ENCODE results near the gene PARD3. TPM values are rescaled to one million over a fixed set of nuclear protein-coding genes. Genes with fewer than 3 reads are reported as not detected.
A peak's percentile ranks its signal among the peaks of the same experiment; 100 is the strongest.
"Not testable (repeated sequence)": the region's sequence is repeated elsewhere in the genome, so short reads cannot be mapped to it uniquely, and the experiment has no call there.

PARD3 gene
- total RNA-seq, 2 donors from 2014 or later, result 23.1 to 29.7 TPM

DNA sequence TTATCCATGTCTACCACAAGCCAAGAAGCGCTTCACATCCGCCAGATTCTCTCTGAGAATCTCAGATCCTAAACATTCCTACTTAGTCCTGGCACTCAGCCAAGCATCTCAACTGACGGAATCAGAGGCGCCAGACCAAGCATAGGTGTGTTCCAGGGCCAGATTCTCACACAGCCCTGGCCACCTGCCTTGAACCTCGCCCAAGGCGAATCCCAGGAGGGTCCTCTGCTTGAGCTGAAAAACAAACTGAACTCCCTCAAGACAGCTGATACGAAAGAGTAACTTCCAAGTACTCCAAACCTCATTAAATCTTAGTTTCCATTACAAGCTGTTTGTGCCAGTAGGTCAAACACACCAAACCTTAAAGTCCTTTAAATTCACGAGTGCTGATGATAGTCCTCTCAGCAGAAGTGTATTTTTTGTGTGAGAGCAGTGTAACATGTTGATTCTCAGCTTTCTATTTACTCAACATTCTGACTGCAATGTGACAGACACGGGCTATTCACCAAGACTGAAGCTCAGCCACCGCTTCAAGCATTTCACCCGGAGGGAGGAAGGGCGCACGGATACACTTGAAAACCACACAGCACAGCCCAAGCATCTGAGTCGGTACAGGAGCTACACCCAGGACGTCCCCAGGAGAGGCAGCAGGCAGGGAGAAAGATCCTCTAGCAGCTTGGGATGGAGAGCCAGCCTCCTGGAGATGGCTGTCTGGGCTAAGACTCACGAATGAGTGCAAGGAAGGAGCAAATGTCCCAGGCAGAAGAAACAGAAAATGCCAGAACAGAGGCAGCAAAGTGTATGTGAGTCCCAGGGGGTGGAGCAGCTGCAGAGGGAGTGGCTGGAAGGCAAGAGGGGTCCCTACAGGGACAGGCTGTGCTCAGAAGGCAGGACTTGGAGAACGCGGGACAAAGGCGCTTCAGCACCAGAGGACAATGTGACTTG, 6.0 kb downstream of the PARD3 start:
- ATAC-seq (peak; percentile 25 to 34), DNase-seq (peak; percentile 29)
- intact Hi-C loops (cut with DNase I), result no loop called here

DNA sequence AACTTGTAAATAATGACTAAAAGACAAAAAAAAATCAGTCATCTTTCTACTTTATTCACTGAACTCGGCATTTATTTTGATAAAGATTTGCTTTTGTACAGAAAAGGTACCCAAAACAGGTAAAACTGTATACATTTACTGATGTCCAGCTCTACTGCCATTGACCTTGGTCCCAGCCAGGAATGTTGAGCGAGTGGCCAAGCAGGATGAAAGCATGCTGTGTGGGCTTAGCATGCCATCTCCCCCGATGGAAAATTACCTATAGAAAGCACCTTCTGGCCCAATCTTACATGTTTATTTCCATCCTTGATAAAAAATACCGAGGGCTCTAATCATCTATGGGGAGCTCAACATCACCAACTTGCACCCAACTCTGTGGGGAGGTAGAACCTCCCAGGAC, 6.8 kb downstream of the PARD3 start:
- DNase-seq, result no peak
- ATAC-seq, result no peak
- intact Hi-C loops (cut with DNase I), result no loop called here

DNA sequence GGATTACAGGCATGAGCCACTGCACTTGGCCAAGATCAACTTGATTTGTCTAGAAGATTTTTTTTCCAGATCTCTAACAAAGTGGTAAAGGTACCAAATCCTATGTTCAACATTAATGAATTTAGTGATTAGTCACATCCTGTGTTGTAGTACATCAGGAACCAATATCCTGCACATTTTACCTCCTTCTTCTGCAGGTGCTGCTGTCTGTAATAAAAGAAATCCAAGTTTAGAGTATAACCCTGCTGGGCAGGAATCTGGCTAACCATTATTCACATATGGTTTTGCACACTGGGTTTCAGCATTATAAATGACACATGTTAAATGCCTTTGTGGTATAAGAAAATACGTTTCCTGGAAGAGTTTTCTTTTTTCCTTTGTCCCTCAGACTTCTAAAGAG, 10.8 kb downstream of the PARD3 start:
- intact Hi-C loops (cut with DNase I), result no loop called here
- no peak for DNase-seq
- no peak for ATAC-seq

DNA sequence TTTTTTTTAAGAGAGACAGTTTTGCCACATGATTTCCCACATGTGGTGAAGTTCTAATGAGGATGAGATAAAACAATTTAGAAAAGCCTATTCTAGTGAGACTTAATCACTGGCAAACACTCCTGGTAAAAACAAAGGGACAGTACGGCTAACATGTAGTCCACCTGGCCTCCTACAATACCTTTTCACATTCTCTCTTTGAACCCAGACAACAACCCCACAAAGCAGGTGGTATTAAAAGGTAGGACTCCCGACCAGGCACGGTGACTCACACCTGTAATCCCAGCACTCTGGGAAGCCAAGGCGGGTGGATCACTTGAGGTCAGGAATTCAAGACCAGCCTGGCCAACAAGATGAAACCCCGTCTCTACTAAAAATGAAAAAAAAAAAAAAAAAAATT, 12.4 kb downstream of the PARD3 start:
- no peak for ATAC-seq
- intact Hi-C loops (cut with DNase I), result no loop called here

DNA sequence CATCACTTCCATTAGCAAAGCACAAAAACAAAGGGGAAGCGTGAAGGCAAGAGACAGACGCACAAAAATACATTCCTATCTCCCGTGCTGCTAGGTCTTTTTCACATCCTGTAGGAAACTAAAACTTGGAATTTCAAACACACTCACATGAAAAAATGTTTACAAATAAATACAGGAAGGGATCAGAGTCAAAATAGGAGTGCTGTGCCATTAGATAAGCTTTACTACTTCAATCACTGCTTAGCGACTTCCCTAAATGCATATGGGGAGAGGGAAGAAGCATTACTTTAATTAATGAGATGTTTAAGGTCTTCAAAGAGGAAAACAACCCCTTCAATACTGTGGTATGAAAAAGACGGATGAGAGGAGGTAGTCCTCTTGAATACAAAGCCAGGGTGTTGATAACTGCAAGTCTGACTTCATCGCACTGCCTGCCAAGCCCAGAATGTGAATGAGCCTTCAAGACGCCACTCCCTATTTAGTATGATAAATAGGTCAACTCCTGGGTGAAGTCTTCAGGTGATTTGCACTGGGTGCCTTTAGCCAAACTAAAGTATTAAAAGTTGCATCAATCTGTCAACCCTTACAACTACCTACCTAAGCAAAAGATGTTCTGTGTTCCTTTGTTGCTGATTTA, 13.9 kb downstream of the PARD3 start:
- DNase-seq, result peak; percentile 49
- peak in 1 of 2 donors; percentile 96 for ATAC-seq
- intact Hi-C loops (cut with DNase I), result no loop called here

More for the DNA sequence above, 12.4 kb downstream of the PARD3 start:
- no peak for DNase-seq

DNA sequence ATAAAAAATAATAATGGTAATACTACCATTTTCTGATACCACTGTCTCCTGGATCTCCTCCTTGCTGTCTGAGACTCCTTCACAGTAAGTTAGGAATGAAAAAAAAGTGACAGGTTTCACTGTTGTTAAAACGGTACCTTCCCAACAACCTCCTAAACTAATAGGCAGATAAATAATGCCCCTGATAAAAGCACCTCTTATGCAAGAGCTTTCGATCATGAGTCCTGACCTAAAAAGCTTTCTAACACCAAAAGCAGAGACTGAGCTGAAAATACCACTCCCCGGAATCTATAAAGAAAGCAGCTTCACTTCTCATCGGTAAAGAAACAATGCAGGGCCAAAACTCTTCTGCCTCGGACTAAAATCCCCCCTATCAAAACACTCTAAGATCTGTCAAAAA, 14.5 kb downstream of the PARD3 start:
- intact Hi-C loops (cut with DNase I), result no loop called here
- DNase-seq, result no peak
- ATAC-seq, result no peak

DNA sequence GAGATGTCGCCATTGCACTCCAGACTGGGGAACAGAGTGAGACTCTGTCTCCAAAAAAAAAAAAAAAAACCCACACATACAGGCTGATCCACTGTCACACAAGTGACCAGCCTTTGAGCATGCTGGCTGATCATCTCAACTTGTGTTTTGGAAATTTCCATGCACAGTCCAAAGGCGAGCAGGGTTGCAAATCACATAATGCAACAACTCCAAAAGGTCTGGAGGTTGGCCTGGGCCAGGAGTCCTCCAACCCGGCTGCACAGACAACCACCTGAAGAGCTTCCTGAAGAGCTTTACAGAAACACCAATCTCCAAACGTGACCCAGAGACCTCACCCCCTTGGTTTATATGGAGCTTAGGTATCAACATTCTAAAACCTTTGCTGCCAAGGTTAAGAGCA, 16.4 kb downstream of the PARD3 start:
- intact Hi-C loops (cut with DNase I), result no loop called here
- no peak for ATAC-seq

DNA sequence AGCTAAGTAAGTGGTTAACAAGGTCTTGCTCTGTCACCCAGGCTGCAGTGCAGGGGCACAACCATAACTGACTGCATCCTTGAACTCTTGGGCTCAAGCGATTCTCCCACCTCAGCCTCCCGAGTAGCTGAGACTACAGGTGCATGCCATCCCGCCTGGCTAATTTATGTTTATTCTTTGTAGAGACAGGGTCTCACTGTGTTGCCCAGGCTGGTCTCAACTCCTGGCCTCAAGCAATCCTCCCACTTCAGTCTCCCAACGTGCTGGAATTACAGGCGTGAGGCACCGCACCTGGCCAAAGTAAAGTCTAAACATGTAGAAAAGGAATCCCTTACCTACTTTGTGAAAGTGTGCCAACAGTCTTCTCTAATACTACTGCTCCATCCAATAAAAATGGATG, 17.9 kb downstream of the PARD3 start:
- ATAC-seq (no peak), DNase-seq (no peak)
- intact Hi-C loops (cut with DNase I), result no loop called here

More for the DNA sequence above, 16.4 kb downstream of the PARD3 start:
- no peak for DNase-seq

DNA sequence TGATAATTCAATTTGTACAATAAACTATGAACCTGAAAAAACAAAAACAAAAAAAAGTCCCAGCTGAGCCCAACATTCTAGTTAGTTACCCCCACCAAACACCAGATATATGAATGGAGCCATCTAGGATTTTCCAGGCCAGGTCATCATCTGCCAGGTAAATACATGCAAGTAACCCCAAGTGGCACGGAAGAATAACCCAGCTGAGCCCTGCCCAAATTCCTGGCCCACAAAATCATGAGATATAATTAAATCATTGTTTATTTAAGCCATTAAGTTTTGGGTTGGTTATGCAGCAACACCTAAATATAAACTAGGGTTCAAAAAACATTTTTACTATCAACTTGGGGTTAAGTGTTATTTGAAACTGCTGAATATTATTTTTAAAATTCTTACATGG, 19.0 kb downstream of the PARD3 start:
- intact Hi-C loops (cut with DNase I), result no loop called here
- no peak for ATAC-seq
- DNase-seq, result no peak

DNA sequence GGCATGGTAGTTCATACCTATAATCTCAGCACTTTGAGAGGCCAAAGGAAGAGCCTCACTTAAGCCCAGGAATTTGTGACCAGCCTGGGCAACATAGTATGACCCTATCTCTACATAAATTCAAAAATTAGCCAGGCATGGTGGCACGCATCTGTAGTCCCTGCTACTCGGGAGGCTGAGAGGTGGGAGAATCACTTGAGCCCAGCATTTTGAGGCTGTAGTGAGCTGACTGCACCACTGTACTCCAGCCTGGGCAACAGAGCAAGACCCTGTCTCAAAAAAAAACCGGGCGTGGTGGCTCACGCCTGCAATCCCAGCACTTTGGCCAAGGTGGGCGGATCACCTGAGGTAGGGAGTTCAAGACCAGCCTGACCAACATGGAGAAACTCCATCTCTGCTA, 19.8 kb downstream of the PARD3 start:
- DNase-seq (no peak), ATAC-seq (no peak)
- intact Hi-C loops (cut with DNase I), result no loop called here

DNA sequence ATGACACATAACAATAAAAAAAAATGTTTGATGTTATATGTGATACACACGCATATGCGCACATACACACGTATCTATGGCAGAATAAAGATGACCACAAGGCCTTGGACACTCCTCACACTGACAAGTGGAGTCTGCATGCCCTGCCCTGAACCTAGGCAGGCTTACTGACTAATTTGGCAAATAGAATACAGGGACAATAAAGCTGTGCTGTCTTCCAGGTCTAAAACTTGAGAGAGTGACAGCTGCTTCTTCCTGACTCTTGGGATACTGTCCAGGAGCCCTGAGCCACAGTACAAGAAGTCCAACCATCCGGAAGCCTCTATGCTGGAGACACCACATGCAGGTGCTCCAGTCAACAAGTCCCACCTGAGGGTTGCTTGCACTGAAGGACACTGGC, 20.3 kb downstream of the PARD3 start:
- no peak for ATAC-seq
- intact Hi-C loops (cut with DNase I), result no loop called here

DNA sequence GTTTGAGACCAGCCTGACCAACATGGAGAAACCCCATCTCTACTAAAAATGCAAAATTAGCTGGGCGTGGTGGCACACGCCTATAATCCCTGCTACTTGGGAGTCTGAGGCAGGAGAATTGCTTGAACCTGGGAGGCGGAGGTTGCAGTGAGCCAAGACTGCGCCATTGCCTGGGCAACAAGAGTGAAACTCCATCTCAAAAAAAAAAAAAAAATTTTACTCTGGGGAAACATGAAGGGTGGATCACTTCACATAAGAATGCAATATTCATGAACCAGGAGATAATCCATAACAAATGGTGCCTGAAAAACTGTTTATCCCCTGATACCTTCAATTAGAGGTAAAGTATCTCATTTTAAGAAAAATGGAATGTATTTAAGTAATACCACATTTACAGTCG, 21.5 kb downstream of the PARD3 start:
- ATAC-seq; DNase-seq; intact Hi-C loops (cut with DNase I): not testable (repeated sequence)

More for the DNA sequence above, 20.3 kb downstream of the PARD3 start:
- no peak for DNase-seq

DNA sequence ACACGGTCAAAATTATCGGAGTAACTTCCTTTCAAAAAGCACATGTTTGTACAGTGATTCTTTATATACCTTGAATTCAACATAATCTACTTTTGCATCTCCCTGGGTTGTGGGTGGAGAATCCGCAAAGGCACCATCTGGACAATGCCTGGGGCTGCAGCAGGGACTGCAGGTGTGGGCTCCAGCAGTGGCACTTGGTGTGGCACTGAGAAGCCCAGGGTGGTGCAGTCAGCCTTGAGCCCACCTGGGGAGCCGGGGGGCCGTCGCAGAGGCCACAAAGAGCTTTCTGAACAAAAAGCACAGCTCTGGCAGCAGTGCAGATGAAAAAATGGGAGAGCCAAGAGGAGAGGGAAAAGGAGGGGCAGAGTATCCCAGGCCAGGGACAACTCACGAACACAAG, 22.2 kb downstream of the PARD3 start:
- ATAC-seq, result no peak
- DNase-seq, result no peak
- intact Hi-C loops (cut with DNase I), result no loop called here

DNA sequence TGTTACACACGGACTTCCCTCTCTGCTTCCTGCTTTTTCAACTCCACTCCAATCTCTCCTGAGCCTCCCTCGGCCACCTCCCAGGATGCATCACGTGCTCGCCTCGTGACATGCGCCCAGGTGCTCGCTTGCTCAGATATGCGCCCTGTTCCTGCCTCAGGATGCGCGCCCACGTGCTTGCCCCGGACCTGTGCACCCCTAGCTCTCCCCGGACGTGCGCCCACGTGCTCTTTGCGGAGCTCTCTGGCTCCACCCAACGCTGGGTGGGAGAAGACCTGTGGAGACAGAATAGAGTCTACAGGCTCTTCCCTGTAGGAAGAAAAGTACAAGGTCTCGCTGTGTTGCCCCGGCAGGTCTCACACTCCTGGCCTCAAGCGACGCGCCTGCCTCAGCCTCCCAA, 23.1 kb downstream of the PARD3 start:
- intact Hi-C loops (cut with DNase I), result no loop called here
- no peak for DNase-seq
- peak in 1 of 2 donors; percentile 33 for ATAC-seq

DNA sequence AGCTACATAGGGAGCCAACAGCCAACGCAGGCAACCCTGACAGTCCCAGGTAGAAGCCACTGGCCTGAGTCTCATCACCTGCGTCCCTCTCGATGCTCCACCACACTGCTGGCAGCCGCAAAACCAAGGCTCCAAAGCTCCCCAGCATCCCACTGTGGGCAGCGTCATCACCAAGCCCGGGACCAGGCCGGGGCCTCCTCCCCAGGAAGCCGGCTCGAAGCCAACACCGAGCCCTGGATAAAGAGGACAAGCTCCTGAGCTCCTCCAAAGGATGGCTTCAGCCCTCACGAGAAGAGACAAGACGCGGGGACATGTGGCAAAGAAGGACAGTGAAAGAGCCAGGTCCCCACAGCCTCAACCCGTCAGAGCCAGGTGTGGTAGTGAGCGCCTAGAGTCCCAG, 23.9 kb downstream of the PARD3 start:
- no peak for DNase-seq
- no peak for ATAC-seq
- intact Hi-C loops (cut with DNase I), result no loop called here

DNA sequence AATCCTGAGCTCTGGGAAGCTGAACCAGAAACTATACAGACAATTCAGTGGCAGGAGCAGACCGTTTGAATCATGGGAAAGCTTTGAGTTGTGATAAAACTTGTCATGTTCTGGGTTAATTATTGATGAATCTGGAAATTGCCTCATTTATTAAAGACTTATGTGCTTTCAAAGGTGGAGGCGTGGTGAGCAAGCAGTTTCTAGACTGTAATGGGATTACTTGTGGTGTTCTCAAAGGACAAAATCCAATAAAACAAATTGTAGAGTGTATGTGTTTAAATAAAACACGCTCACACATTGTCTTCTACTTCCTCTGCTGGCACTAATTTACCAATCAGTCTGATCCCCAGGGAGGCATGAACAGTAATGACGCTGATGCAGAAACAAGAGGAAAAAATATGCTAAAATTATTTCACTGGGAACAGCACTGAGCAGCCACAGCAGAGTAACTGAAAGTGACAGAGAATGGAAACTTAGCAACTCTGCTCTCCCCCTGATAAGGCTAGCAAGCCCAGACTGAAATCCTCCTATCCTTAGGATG, 25.1 kb downstream of the PARD3 start:
- ATAC-seq (peak; percentile 25 to 58), DNase-seq (no peak)
- intact Hi-C loops (cut with DNase I), result no loop called here

DNA sequence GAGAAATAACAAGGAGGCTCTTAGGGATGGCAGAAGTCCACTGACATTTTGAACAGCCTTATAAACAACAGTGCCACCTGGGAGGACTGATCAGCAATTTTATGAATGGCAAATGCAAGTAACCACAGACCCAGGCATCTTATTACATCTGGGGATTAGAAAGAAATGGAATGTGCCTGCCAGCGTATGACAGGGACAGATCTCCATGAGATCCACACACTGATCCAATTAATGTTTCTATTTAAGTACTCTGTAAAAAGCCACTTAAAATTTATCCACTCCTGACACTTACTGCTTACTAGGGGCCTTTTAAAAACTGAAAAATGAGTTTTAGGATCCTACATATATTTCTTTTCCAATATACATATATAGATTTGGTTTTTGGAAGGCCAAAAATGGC, 28.6 kb downstream of the PARD3 start:
- intact Hi-C loops (cut with DNase I), result no loop called here
- no peak for DNase-seq
- ATAC-seq, result no peak

DNA sequence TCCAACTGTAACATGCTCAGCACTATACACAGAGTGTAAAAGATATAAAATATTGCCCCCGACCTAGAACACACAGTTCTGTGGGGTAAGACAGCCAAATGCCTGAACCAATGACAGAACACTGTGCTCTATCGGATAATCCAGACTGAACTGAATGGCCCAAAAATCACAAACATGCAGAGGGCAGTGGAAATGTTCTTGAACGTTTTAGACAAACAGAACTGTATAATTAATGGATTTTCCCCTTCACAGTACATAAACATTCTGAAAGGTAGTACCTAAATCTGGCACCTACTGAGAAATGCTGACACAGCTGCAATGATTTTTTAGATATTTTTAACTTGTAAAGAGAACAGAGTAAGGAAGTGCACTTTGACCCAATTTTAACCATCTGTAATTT, 33.4 kb downstream of the PARD3 start:
- ATAC-seq (peak in 1 of 2 donors; percentile 21), DNase-seq (no peak)
- intact Hi-C loops (cut with DNase I), result no loop called here

DNA sequence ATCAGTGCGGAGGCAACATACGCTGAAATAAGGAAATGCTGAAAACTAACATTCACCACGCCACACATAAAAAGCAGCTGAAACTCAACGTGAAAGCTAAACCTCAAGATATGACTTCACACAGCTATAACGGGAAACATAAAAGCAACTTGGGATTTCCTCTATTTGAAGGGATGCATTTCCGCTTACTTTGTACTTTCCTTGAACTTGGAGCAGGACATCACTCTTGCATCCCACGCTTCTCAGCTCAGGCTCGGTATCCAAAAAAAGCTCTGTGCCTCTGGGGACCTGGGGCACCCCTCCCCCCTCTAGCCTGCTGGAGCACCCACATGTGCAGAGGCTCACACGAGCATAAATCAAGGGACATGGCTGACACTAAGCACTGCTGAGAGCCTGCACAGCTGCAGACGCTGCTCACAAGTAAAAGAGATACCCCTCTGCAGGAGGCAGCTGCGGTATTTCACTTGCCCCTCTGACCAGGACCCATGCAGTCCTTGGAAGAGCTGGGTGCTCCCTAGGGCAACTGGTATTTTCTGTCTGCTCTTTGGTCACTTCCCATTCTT, 34.2 kb downstream of the PARD3 start:
- intact Hi-C loops (cut with DNase I), result no loop called here
- DNase-seq (peak; percentile 39), ATAC-seq (peak; percentile 75 to 79)

DNA sequence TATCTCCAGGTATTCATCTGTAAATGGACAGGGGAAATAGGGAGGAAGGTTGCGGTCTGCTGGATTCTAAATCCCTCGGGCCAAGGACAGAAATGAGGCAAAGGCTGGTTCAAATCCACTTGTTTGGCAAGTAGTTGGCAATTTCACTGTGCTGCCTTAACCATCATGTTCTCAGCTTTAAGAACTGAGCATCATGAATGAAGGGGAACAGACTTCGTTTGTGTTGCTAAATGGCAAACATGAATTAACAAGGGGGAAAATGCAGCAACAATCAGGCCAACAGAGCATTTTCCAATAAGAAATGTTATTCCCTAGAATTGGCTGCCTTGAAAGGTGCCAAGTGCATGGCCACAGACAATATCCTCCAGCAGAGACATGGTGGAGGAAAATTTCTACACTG, 36.9 kb downstream of the PARD3 start:
- DNase-seq (no peak), ATAC-seq (no peak)
- intact Hi-C loops (cut with DNase I), result no loop called here
